SK-N-SH treated with all-trans-retinoic acid at 6 μM for 48 hours (cell line): ENCODE data around the gene LTO1.

Experiments used
- ATAC-seq: fragments of 200-7000 bp; cut with Tn5 transposase; 3 replicates; pipeline ENCODE4 v1.9.1; 2020; ENCODE audit warnings: mild to moderate bottlenecking, moderate library complexity
- ARNTL ChIP-seq: fragments of 450-650 bp; formaldehyde crosslinking; IDR thresholded peaks from 2 replicates; pipeline ENCODE4 v1.5.0; 2020; ENCODE audit warnings: low read depth, mild to moderate bottlenecking, moderate library complexity, borderline replicate concordance
- CSDC2 ChIP-seq: fragments of 250-450 bp; sonication (Bioruptor Pico); IDR thresholded peaks from 2 replicates; pipeline ENCODE4 v1.5.0; 2020; ENCODE audit warnings: mild to moderate bottlenecking, moderate library complexity
- ESRRG ChIP-seq: fragments of 250-450 bp; sonication (Bioruptor Pico); IDR thresholded peaks from 2 replicates; pipeline ENCODE4 v1.6.1; 2021; ENCODE audit warnings: mild to moderate bottlenecking
- GLIS3 ChIP-seq: fragments of 250-450 bp; sonication (Bioruptor Pico); IDR thresholded peaks from 2 replicates; pipeline ENCODE4 v1.5.0; 2020; ENCODE audit warnings: mild to moderate bottlenecking, moderate library complexity
- ISL1 ChIP-seq: fragments of 250-450 bp; sonication (Bioruptor Pico); IDR thresholded peaks from 2 replicates; pipeline ENCODE4 v2.1.2; 2022; ENCODE audit warnings: mild to moderate bottlenecking, moderate library complexity
- OSR1 ChIP-seq: fragments of 250-450 bp; sonication (Bioruptor Pico); IDR thresholded peaks from 2 replicates; pipeline ENCODE4 v1.8.0; 2022; ENCODE audit warnings: moderate library complexity, mild to moderate bottlenecking, inconsistent platforms
- POU6F1 ChIP-seq: fragments of 250-450 bp; sonication (Bioruptor Pico); IDR thresholded peaks from 2 replicates; pipeline ENCODE4 v1.8.0; 2021; ENCODE audit warnings: low read depth, mild to moderate bottlenecking, moderate library complexity, borderline replicate concordance
- SNAI2 ChIP-seq: fragments of 250-450 bp; sonication (Bioruptor Pico); IDR thresholded peaks from 2 replicates; pipeline ENCODE4 v1.5.0; 2020; ENCODE audit warnings: mild to moderate bottlenecking, moderate library complexity
- TOX ChIP-seq: fragments of 250-450 bp; sonication (Bioruptor Pico); IDR thresholded peaks from 2 replicates; pipeline ENCODE4 v1.8.0; 2021; ENCODE audit warnings: mild to moderate bottlenecking, moderate library complexity, borderline replicate concordance
- TSHZ2 ChIP-seq: fragments of 250-450 bp; sonication (Bioruptor Pico); IDR thresholded peaks from 2 replicates; pipeline ENCODE4 v1.5.0; 2020; ENCODE audit warnings: mild to moderate bottlenecking, moderate library complexity
- ZC3H10 ChIP-seq: fragments of 250-450 bp; sonication (Bioruptor Pico); IDR thresholded peaks from 2 replicates; pipeline ENCODE4 v1.5.1; 2021; ENCODE audit warnings: mild to moderate bottlenecking, moderate library complexity
- TF ChIP-seq, protein P1 (sequence below): fragments of 250-450 bp; sonication (Bioruptor Pico); IDR thresholded peaks from 2 replicates; pipeline ENCODE4 v1.8.0; 2020; ENCODE audit warnings: mild to moderate bottlenecking, moderate library complexity, borderline replicate concordance
- TF ChIP-seq, protein P2 (sequence below): fragments of 250-450 bp; sonication (Bioruptor Pico); IDR thresholded peaks from 2 replicates; pipeline ENCODE4 v1.5.1; 2021; ENCODE audit warnings: mild to moderate bottlenecking, moderate library complexity
- TF ChIP-seq, protein P3 (sequence below): fragments of 250-450 bp; sonication (Bioruptor Pico); IDR thresholded peaks from 2 replicates; pipeline ENCODE4 v1.5.1; 2020; ENCODE audit warnings: low read depth, mild to moderate bottlenecking, moderate library complexity

LTO1 gene

DNA sequence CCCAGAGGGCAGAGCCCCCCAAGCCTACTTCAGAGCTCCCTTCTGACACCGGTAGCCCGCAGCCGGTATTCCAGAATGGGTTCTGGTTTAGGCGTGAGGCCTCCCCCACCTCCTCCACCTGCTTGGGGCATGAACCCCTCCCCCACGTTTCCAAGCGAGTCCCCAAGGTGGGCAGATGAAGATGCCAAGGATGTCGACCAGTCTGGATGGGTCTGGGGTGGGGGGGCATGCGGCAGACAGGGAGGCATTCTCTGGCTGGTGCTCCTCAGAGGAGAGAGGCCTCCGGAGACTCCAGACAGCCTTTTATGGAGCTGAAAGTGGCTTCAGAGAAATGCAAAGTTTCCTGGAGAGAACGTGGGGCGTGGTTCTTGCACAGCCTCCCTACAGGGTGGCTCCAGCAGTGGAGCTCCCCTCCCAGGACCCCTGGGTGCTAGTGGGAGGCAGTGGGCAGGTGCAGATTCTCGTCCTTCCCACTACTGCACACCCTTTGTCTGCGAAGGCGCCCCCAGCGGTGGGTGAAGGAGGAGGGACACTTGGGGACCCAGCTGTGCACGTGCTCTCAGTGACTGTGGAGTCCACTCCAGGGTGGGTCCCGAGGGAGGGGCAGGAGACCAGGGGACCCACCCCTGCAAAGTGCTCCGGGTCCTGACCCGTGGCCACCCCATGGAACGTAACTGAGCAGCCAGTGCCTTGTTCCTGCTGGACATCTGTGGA is 30.0 kb downstream of the LTO1 start:
- ATAC-seq = no peak
- no peak for TF ChIP-seq GLIS3 (CRISPR knock-in tag)
- TF ChIP-seq TSHZ2 (CRISPR knock-in tag) = no peak
- TF ChIP-seq CSDC2 (CRISPR knock-in tag) = no peak
- TF ChIP-seq, protein P1, sequence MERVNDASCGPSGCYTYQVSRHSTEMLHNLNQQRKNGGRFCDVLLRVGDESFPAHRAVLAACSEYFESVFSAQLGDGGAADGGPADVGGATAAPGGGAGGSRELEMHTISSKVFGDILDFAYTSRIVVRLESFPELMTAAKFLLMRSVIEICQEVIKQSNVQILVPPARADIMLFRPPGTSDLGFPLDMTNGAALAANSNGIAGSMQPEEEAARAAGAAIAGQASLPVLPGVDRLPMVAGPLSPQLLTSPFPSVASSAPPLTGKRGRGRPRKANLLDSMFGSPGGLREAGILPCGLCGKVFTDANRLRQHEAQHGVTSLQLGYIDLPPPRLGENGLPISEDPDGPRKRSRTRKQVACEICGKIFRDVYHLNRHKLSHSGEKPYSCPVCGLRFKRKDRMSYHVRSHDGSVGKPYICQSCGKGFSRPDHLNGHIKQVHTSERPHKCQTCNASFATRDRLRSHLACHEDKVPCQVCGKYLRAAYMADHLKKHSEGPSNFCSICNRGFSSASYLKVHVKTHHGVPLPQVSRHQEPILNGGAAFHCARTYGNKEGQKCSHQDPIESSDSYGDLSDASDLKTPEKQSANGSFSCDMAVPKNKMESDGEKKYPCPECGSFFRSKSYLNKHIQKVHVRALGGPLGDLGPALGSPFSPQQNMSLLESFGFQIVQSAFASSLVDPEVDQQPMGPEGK (CRISPR knock-in tag) = no peak
- TF ChIP-seq POU6F1 (CRISPR knock-in tag) = no peak
- no peak for TF ChIP-seq ARNTL (CRISPR knock-in tag)
- no peak for TF ChIP-seq ESRRG (CRISPR knock-in tag)
- TF ChIP-seq ISL1 (CRISPR knock-in tag) = no peak
- TF ChIP-seq SNAI2 (CRISPR knock-in tag) = no peak
- TF ChIP-seq TOX = no peak
- no peak for TF ChIP-seq ZC3H10 (CRISPR knock-in tag)
- TF ChIP-seq, protein P2, sequence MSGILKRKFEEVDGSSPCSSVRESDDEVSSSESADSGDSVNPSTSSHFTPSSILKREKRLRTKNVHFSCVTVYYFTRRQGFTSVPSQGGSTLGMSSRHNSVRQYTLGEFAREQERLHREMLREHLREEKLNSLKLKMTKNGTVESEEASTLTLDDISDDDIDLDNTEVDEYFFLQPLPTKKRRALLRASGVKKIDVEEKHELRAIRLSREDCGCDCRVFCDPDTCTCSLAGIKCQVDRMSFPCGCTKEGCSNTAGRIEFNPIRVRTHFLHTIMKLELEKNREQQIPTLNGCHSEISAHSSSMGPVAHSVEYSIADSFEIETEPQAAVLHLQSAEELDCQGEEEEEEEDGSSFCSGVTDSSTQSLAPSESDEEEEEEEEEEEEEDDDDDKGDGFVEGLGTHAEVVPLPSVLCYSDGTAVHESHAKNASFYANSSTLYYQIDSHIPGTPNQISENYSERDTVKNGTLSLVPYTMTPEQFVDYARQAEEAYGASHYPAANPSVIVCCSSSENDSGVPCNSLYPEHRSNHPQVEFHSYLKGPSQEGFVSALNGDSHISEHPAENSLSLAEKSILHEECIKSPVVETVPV (CRISPR knock-in tag) = no peak
- TF ChIP-seq, protein P3, sequence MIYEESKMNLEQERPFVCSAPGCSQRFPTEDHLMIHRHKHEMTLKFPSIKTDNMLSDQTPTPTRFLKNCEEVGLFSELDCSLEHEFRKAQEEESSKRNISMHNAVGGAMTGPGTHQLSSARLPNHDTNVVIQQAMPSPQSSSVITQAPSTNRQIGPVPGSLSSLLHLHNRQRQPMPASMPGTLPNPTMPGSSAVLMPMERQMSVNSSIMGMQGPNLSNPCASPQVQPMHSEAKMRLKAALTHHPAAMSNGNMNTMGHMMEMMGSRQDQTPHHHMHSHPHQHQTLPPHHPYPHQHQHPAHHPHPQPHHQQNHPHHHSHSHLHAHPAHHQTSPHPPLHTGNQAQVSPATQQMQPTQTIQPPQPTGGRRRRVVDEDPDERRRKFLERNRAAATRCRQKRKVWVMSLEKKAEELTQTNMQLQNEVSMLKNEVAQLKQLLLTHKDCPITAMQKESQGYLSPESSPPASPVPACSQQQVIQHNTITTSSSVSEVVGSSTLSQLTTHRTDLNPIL (CRISPR knock-in tag) = no peak
- TF ChIP-seq, all 23 proteins: peak for 0

GRCh38 chr11:69644071-69644961 is 30.8 kb downstream of the LTO1 start:
- peak; percentile 60 for ATAC-seq
- TF ChIP-seq, protein P1 (CRISPR knock-in tag) = no peak
- TF ChIP-seq, protein P2 (CRISPR knock-in tag) = no peak
- TF ChIP-seq OSR1 (CRISPR knock-in tag) (no peak), POU6F1 (CRISPR knock-in tag) (no peak)
- TF ChIP-seq, all 23 proteins: peak for 0
